RWPE2 (cell line): ENCODE results near the gene PPOX.

Experiments
- ATAC-seq: fragments of 200-7000 bp; cut with Tn5 transposase; 3 replicates; pipeline ENCODE4 v1.9.1; 2021; ENCODE audit warnings: low read depth
- DNase-seq: peaks from one replicate; pipeline ENCODE4 v3.0.0-alpha.2; 2020; ENCODE audit warnings: low spot score
- H3K27ac ChIP-seq: fragments of 450-650 bp; 2 replicates; pipeline ENCODE4 v1.5.1; 2017; ENCODE audit warnings: mild to moderate bottlenecking; ENCODE audit not compliant: poor library complexity, severe bottlenecking
- H3K27me3 ChIP-seq: fragments of 250-450 bp; sonication (Bioruptor Pico); 2 replicates; pipeline ENCODE4 v1.5.1; 2021; ENCODE audit warnings: mild to moderate bottlenecking, moderate library complexity; ENCODE audit not compliant: insufficient read depth, poor library complexity, severe bottlenecking
- H3K36me3 ChIP-seq: fragments of 250-450 bp; sonication (Bioruptor Pico); 2 replicates; pipeline ENCODE4 v1.5.1; 2020; ENCODE audit warnings: low read depth, mild to moderate bottlenecking, moderate library complexity
- H3K4me1 ChIP-seq: fragments of 250-450 bp; sonication (Bioruptor Pico); 2 replicates; pipeline ENCODE4 v1.5.1; 2021; ENCODE audit warnings: mild to moderate bottlenecking, moderate library complexity; ENCODE audit not compliant: insufficient read depth, poor library complexity, severe bottlenecking
- H3K4me3 ChIP-seq: fragments of 250-450 bp; sonication (Bioruptor Pico); 2 replicates; pipeline ENCODE4 v1.5.1; 2021; ENCODE audit warnings: mild to moderate bottlenecking, moderate library complexity; ENCODE audit not compliant: severe bottlenecking
- H3K9me3 ChIP-seq: fragments of 250-450 bp; sonication (Bioruptor Pico); 2 replicates; pipeline ENCODE4 v1.5.1; 2021; ENCODE audit warnings: mild to moderate bottlenecking, moderate library complexity; ENCODE audit not compliant: severe bottlenecking
- TF ChIP-seq, protein P1 (sequence below): fragments of 450-650 bp; IDR thresholded peaks from one replicate; pipeline ENCODE4 v1.5.1; 2017; ENCODE audit warnings: mild to moderate bottlenecking, moderate library complexity; ENCODE audit not compliant: poor library complexity, severe bottlenecking

PPOX gene

DNA sequence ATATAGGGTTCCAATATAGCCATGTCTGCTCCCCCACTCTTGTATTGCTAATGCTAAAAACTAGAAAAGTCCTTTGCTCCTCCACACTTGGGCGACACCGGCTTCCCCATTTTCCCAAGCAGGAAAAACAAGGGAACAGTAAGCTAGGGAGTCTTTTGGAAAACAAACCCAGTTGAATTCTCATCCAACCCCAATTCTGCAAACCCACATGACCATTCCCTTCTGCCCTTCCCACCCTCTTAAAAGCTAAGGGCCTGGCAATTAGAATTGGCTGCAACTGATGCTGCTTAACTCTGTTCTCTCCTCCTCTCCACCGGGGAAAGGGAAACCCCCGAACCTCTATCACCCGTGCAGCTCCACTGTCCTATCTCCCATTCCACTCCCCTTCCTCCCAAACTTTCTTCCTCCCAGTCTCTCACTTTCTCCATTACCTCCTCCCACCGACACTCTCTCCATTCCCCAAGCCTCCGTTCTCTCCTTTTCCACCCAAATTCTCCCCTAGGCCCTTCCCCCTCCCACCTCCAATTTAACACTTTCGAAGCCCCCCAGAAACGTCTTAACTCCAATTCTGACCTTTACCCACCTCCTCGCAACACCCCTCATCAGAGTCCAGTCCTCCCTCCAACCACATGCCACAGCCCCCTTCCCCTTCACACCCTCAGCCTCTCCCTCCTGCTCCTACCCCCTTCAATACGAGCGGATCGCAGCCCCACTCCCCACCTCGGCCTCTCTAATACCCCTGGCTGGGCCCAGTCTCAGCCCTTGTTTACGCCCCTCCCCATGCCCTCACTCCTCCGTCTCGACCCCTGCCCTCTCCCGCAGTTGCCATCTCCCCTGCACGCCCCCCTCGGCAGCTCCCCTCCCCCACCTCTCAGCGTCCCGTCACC, 34.5 kb upstream of the PPOX start:
- Histone ChIP-seq H3K27ac (peak overlapping the region; percentile 88), H3K4me3 (peak overlapping the region; percentile 56), H3K27me3 (no peaks in the 10 kb centered on the region), H3K4me1 (peaks cover 7% of the 10 kb centered on the region), H3K36me3 (peaks cover 41% of the 10 kb centered on the region), H3K9me3 (no peaks in the 10 kb centered on the region)
- TF ChIP-seq, protein P1, sequence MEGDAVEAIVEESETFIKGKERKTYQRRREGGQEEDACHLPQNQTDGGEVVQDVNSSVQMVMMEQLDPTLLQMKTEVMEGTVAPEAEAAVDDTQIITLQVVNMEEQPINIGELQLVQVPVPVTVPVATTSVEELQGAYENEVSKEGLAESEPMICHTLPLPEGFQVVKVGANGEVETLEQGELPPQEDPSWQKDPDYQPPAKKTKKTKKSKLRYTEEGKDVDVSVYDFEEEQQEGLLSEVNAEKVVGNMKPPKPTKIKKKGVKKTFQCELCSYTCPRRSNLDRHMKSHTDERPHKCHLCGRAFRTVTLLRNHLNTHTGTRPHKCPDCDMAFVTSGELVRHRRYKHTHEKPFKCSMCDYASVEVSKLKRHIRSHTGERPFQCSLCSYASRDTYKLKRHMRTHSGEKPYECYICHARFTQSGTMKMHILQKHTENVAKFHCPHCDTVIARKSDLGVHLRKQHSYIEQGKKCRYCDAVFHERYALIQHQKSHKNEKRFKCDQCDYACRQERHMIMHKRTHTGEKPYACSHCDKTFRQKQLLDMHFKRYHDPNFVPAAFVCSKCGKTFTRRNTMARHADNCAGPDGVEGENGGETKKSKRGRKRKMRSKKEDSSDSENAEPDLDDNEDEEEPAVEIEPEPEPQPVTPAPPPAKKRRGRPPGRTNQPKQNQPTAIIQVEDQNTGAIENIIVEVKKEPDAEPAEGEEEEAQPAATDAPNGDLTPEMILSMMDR: no peak
- ATAC-seq (peak; percentile 2; the same call in 1 of the 3 replicates), DNase-seq (no peak)

DNA sequence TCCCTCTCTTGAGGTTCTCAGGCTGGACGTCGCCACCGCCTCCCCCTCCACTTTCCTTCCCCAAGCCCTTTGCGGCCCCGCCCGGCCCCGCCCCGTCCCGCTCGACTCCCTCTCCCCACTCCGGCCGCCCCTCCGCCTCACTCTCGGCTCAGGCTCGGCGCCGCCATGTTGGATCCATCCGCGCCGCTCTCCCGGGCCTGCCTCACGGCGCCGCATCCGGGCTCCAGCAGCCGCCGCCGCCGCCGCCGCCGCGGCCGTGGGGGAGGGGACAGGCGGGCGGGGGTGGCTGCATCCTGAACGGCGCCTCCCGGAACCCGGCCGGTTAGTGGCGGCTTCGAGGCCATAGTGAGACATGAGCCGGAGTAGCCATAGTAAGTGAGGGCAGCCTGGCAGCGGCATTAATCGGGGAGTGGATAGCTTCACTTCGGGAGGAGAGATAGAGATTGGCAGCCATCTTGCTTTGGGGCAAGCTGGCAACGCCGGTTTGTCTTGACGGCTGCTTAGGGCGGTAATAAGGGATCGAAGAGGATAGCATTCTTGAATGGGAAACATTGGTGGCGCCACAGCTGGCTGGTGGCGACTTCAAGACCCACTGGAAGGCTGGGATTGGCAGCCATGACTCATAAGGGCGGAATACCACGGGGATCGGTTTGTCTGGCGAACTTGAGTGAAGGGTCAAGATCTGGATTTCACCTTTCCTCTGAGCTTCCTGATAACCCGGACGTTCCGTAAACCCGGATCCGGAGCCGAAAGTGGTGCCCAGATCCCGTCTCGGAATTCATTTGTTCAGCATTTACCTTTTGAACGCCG, 33.6 kb upstream of the PPOX start, which contains the start of gene DEDD:
Gene DEDD, minus strand, starts transcription at position 258 of the 810 bp plus-strand sequence. CDS start 8,205 bp downstream, outside the sequence.
- H3K27ac ChIP-seq: peak within 1 kb of the TSS; percentile 88
- TF ChIP-seq, protein P1: peak; percentile 35
- DNase-seq: peak; percentile 94
- no peaks in the 10 kb centered on the region for H3K27me3 ChIP-seq
- ATAC-seq: peak; percentile 90
- peaks cover 33% of the 10 kb centered on the region for H3K36me3 ChIP-seq
- H3K9me3 ChIP-seq: no peaks in the 10 kb centered on the region
- peak within 1 kb of the TSS; percentile 56 for H3K4me3 ChIP-seq
- H3K4me1 ChIP-seq: peaks cover 7% of the 10 kb centered on the region

DNA sequence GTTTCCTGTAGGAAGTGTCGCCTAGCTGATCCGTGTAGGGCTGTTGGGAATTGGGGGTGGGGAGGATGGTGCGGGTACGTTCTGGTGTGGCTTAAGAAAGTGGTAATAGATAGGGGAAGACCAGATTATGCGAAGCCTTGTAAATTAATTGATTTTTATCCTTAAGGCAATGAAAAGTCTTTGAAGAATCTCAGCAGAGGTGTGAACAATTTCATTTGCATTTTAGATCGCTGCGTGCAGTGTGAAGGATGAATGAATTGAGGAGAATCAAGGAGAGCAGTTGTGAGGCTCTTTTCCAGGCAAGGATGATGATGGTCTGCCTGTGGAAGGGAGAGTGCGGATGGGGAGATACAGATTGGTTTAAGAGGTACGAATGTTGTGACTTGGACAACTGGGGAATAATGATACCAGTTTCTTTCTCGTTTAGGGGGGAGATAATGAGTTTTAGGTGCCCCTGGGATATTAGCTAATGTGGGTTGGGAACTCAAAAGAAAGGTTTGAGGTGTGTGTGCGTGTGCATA, 32.9 kb upstream of the PPOX start:
- peaks cover 7% of the 10 kb centered on the region for H3K4me1 ChIP-seq
- H3K9me3 ChIP-seq: no peaks in the 10 kb centered on the region
- no peak for DNase-seq
- no peak for ATAC-seq
- peak overlapping the region; percentile 88 for H3K27ac ChIP-seq
- no peaks in the 10 kb centered on the region for H3K27me3 ChIP-seq
- H3K4me3 ChIP-seq: peak overlapping the region; percentile 56
- TF ChIP-seq, protein P1: no peak
- H3K36me3 ChIP-seq: peaks cover 26% of the 10 kb centered on the region

DNA sequence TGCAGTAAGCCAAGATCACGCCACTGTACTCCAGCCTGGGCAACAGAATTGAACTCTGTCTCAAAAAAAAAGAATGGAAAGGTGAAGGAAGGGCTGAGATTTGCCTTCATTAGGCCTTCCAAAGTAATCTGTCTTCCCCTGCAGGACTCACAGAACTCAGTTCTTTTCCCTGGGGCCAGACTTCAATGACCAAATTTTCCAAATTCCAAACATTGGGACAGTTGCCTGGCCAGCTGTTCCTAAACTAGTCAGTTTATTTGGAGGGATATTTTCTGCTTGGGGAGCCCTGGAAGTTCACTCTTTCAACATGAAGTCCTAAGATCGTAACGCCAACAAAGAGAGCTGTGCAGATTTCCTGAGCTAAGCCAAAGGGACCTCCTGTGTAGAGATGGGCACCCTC, 28.3 kb upstream of the PPOX start:
- H3K4me1 ChIP-seq: peaks cover 4% of the 10 kb centered on the region
- DNase-seq (no peak), ATAC-seq (no peak)
- H3K4me3 ChIP-seq: no peak overlapping the region
- no peaks in the 10 kb centered on the region for H3K9me3 ChIP-seq
- TF ChIP-seq, protein P1: no peak
- no peaks in the 10 kb centered on the region for H3K36me3 ChIP-seq
- no peaks in the 10 kb centered on the region for H3K27me3 ChIP-seq
- H3K27ac ChIP-seq: no peak overlapping the region
